Right lobe of liver (tissue), 6 donors: ENCODE measurements around the gene DUSP15. TPM values are rescaled to one million over a fixed set of nuclear protein-coding genes. Genes with fewer than 3 reads are reported as not detected.

Source experiments
- ATAC-seq, 4 donors: fragments of 200-7000 bp; cut with Tn5 transposase; one replicate each; pipeline ENCODE4 v1.9.1; 2020; ENCODE audit warnings: mild to moderate bottlenecking in 4 of 4, moderate library complexity in 4 of 4
- DNase-seq, 3 donors: peaks; one replicate each; pipeline ENCODE4 v3.0.0-alpha.2; 2020
- H3K27ac ChIP-seq, 3 donors: fragments of 200-600 bp; one replicate each; pipeline ENCODE4 v1.8.0; 2022
- H3K27me3 ChIP-seq, 2 donors: fragments of 200-600 bp; one replicate each; pipeline ENCODE4 v1.8.0; 2022
- H3K36me3 ChIP-seq, 4 donors: fragments of 200-600 bp; sonication (generic) in 1 of 4; one replicate each; pipeline versions ENCODE4 v1.5.1 to v1.8.0; 2017 to 2022; ENCODE audit warnings: control low read depth in 1 of 4
- H3K4me1 ChIP-seq, 4 donors: fragments of 200-600 bp; sonication (generic) in 1 of 4; one replicate each; pipeline versions ENCODE4 v1.5.1 to v1.8.0; 2017 to 2022; ENCODE audit warnings: control low read depth in 1 of 4
- H3K4me3 ChIP-seq, 3 donors: fragments of 200-600 bp; one replicate each; pipeline ENCODE4 v1.8.0; 2022
- H3K9me3 ChIP-seq, 4 donors: fragments of 200-600 bp; sonication (generic) in 1 of 4; one replicate each; pipeline versions ENCODE4 v1.5.1 to v1.8.0; 2017 to 2022; ENCODE audit warnings: control low read depth in 1 of 4
- CTCF ChIP-seq, 4 donors: fragments of 200-600 bp in 3 of 4; fragments of 450-650 bp in 1 of 4; IDR thresholded peaks; one replicate each; pipeline versions ENCODE4 v1.5.1 to v1.8.0; 2016 to 2022; ENCODE audit warnings: antibody characterized with exemption in 4 of 4, mild to moderate bottlenecking in 2 of 4
- POLR2A ChIP-seq: fragments of 450-650 bp; IDR thresholded peaks from one replicate; pipeline ENCODE4 v1.6.1; 2017; ENCODE audit warnings: antibody characterized with exemption, mild to moderate bottlenecking
- WGBS: methylation state at CpG from one replicate; pipeline ENCODE4 v1.1.6; 2018; ENCODE audit warnings: low coverage, low lambda C conversion rate; ENCODE audit not compliant: insufficient coverage; ENCODE audit errors: missing lambda C conversion rate; 5-methylcytosine and 5-hydroxymethylcytosine counted together
- intact Hi-C, 2 donors: fragments of 100-400 bp; cut with DNase I; formaldehyde crosslinking; loops; one replicate each; pipeline versions ENCODE4 v1.11.2 to v1.14.1; 2022
- total RNA-seq, 6 experiments: library from RNA; depleted of rRNA in 2 of 6; stranded (reverse); fragments of >200 nt in 2 of 6; fragmentation: NEBNext Ultra II Directional in 3 of 6; extraction: Animal tissue kit (Norgen Biotek cat#: 25700) in 3 of 6; gene quantifications; one replicate each; pipeline versions ENCODE4 v1.1.0 to v1.2.4, GENCODE V29; 2016 to 2023
- donor health status: DM: no; HTN: yes; CAD: no.
- donor health status: DM: no; HTN: no; CAD: no.
- donor health status: DM: no; HTN: no; CAD: no.
- donor health status: DM: no; HTN: yes; CAD: no.
- donor health status: DM: no; HTN: yes; CAD: no.

DUSP15 gene
- total RNA-seq, 6 experiments from 2014 or later: 0.22 to 1.1 (median 0.42) TPM; not detected in 3

GRCh38 chr20:31838646-31839292 is 31.6 kb downstream of the DUSP15 start:
- no peaks in the 10 kb centered on the region for H3K27me3 ChIP-seq
- intact Hi-C loops: no loop called here
- TF ChIP-seq CTCF (IDR thresholded peaks at IDR 0.05) (no peak), POLR2A (no peak)
- DNase-seq: no peak
- no peaks in the 10 kb centered on the region for H3K9me3 ChIP-seq
- WGBS: 57% methylated on average over 7 of the region's 9 CpGs
- no peak for ATAC-seq
- H3K36me3 ChIP-seq: no peaks in the 10 kb centered on the region
- H3K27ac ChIP-seq: no peak overlapping the region
- H3K4me1 ChIP-seq: no peaks in the 10 kb centered on the region
- H3K4me3 ChIP-seq: no peak overlapping the region

DNA sequence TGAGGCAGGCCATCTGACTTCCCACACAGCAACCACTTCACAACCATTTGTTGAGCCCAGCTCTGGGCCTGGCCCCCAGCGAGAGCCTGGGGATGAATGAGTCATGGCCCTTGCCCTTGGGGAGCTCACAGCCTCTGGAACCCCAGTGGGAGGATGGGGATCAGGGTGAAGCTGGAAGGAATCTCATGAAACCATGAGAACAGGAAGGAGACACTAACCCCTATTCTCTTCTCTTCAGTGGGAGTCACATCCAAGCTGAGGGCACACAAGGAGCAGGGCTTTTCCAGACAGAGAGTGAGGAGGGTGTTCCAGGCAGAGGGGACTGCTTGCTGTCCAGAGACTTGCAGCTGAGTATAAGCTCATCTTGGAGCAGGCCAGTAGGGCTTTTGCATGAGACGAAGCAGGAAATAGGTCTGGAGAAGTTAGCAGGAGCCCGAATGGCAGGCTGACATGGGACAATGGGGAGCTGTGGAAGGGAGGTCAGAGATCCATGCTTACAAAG is 32.4 kb downstream of the DUSP15 start:
- no peak for DNase-seq
- H3K9me3 ChIP-seq: no peaks in the 10 kb centered on the region
- H3K4me1 ChIP-seq: no peaks in the 10 kb centered on the region
- TF ChIP-seq POLR2A (no peak), CTCF (IDR thresholded peaks at IDR 0.05) (no peak)
- no peak overlapping the region for H3K27ac ChIP-seq
- intact Hi-C loops: no loop called here
- no peak overlapping the region for H3K4me3 ChIP-seq
- no peaks in the 10 kb centered on the region for H3K27me3 ChIP-seq
- 37% methylated on average over 2 of the region's 3 CpGs for WGBS
- ATAC-seq: no peak
- H3K36me3 ChIP-seq: no peaks in the 10 kb centered on the region

GRCh38 chr20:31836853-31837608 is 33.3 kb downstream of the DUSP15 start:
- no peak for DNase-seq
- no peak overlapping the region for H3K4me3 ChIP-seq
- no peaks in the 10 kb centered on the region for H3K4me1 ChIP-seq
- H3K27me3 ChIP-seq: no peaks in the 10 kb centered on the region
- 76% methylated on average over 3 of the region's 5 CpGs for WGBS
- no peaks in the 10 kb centered on the region for H3K9me3 ChIP-seq
- H3K27ac ChIP-seq: no peak overlapping the region
- no peaks in the 10 kb centered on the region for H3K36me3 ChIP-seq
- intact Hi-C loops: no loop called here
- TF ChIP-seq CTCF (IDR thresholded peaks at IDR 0.05) (no peak), POLR2A (no peak)
- no peak for ATAC-seq

- intact Hi-C loops: no loop called here
- DNase-seq (peak in 1 of 3 donors; percentile 61), ATAC-seq (peak; percentile 41 to 78 (median 48))
- no peaks in the 10 kb centered on the region for H3K9me3 ChIP-seq
- TF ChIP-seq POLR2A: no peak
- no peak for TF ChIP-seq CTCF (IDR thresholded peaks at IDR 0.05)
- H3K4me3 ChIP-seq: no peak overlapping the region
- H3K27ac ChIP-seq: no peak overlapping the region
- 18% methylated on average over 6 of the region's 14 CpGs for WGBS
- H3K36me3 ChIP-seq: no peaks in the 10 kb centered on the region
- H3K27me3 ChIP-seq: no peaks in the 10 kb centered on the region
- no peaks in the 10 kb centered on the region for H3K4me1 ChIP-seq
Measured at GRCh38 chr20:31835977-31836852, 34.1 kb downstream of the DUSP15 start.
